Stimulated activated CD4-positive, alpha-beta T cell treated with anti-CD3 and anti-CD28 coated beads, Interleukin-1b, Interleukin-23, amount 100 ng/mL, for 24 hours (primary cell): ENCODE measurements around the gene ASTN2.

Experiments
- DNase-seq, 4 experiments: peaks; one replicate each; pipeline ENCODE4 v3.0.0-alpha.2; 2020; ENCODE audit warnings: low read depth in 4 of 4, low spot score in 1 of 4

ASTN2 gene

DNA sequence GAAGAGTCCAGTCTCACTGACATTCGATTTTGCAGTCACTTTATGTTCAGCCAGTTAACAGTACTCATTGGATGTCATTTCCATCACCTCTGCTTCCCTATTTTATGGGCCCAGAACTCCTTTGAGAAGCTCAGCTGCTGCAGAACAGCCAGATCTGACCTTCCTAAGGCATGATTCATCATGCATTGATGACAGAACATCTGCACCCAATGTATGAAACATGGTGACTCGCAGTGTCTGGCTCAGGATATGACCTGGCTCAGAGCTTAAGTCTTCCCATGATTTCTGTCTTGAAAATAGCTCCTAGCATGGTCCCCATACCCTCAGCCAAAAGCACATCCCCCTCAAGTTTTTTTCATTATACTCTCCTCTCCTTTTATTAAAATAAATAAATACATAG lies 820.3 kb downstream of the ASTN2 start:
- DNase-seq = no peak

DNA sequence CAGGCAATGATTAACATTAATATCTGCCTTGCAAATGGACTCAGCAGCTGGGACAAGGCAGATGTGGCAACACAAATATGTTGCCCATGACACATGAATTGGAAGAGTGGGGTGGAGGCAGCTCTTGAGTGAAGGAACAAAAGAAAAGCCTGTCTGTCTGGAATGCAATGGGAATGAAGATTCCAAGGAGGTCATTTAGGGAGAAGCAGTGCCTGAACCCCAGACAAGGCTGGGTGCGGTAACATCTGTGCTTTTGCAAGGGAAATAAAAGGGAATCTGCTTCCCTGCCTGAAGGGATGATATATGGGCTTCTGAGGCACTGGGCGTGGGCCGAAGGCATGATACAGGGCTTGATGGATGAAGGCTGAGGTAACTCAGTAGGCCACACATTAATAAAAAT lies 821.9 kb downstream of the ASTN2 start:
- no peak for DNase-seq

DNA sequence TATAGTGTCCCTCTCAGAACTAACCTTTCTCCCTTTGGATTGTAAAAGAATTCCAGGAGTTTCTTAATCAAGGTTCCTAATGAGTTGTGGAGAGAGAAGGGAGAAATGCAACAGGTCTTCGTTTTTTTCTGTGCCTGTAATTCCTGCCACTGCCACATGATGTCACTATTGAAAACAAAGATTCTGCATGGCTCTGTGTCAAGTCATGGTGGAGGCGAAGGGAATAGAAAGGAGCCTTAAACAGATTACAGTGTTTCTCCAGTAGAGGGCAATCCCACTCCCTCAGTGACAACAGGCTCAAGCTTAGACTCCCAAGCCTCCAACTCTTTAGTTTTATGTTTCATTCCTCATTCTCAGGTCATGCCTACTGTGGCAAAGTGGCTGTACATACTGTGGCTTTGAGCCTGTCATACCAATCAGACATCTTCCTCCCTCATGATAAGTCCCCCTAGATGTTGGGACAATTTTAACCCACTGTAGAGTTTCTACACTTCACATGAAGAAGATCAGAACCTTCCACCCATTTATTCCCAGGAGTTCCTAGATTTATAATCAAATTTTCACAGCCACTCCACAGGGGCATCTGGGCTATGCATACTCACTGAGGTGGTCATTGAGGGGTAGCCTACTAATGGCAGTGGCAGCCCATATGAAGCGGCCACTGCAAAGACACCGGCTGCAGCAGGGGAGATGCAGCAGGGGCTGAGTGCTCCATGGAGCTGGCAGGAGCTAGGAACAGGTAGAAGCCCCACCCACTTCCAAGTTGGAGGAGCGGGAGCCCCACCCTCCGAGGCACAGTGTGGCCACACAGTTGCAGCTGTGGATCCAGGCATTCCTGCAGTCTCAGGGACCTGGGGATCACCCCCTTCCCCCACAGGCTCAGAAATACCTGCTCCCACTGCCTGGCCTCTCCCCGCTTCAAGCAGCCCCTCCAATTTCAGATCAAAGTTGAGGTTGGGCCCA lies 825.2 kb downstream of the ASTN2 start:
- no peak for DNase-seq

DNA sequence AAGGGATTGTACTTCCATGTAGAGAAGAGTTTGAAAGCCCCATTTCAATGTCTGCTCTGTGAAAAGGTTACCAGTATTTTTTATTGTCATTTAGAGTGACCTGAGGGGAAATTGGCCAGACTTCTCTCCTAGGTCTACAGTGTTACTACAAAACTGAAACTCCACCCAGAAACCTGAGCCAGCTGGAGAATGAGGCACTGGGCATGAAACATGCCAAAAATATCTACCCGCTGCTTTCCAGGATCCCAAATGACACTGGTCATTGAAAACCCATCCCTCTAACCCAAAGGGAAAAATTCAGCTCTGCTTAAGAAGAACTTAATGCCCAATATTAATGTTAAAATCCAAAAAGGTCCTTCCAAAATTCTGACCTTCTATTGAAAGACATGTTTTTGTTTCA lies 826.9 kb downstream of the ASTN2 start:
- no peak for DNase-seq

DNA sequence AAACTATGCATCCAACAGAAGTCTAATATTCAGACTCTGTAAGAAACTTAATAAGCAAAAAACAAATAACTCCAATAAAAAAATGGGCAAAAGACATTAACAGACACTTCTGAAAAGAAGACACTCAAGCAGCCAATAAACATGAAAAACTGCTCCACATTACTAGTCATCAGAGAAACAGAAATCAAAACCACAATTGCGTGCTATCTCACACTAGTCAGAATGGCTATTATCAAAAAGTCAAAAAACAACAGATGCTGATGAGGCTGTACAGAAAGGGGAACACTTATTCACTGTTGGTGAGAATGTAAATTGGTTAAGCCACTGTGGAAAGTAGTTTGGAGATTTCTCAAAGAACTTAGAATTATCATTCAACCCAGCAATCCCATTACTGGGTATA lies 829.0 kb downstream of the ASTN2 start:
- DNase-seq = no peak

DNA sequence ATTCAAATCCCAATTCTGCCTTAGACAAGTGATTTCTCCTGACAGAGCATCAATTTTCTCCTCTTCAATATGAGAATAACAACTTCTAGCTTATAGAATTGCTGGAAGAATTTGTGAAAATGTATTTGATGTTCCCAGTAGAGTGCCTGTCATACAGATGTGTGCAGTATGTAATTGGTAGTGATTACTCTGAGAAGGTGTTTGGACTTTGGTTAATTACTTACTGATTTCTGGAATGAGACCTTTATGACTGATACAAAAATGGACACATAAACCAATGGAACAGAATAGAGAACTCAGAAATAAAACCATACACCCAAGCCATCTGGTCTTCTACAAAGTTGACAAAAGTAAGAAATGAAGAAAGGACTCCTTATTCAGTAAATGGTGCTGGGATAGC lies 829.7 kb downstream of the ASTN2 start:
- DNase-seq = no peak

DNA sequence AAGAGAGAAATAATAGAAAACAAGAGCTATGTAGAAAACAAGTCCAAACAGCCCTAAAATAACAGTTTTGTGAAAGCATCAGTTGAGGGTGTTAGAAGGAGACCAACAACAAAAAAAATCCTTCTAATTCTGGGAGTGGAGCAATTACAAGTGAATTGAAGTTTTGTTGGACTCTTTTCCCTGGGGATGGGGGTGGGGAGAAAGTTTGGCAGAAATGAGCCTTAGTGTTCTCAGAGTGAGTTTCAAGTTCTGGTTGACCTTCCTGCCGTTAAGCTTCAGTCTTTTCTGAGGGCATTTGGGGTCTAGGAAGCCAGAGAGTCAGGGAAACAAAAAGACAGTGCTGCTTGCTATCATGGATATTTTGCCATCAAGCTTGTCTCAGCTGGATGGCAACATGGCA lies 834.0 kb downstream of the ASTN2 start:
- no peak for DNase-seq

DNA sequence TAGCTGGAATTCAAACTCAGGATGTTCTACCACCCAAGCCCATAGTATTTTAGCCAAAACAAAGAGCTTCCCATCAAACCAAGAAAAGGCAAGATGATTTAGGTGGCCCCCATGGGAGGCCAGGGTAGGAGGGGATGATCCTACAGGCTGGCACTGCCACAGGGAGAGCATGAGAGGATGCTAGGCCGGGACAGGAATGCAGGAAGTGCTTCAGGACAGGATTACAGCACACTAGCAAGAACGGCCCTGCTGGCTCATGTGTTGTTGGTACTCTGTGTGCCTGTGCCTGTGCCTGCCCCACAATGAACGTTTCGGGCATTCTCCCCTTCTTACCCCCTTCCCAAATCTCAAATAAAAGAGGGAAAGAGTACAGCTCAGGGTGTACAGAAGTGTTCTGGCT lies 838.5 kb downstream of the ASTN2 start:
- DNase-seq = no peak

DNA sequence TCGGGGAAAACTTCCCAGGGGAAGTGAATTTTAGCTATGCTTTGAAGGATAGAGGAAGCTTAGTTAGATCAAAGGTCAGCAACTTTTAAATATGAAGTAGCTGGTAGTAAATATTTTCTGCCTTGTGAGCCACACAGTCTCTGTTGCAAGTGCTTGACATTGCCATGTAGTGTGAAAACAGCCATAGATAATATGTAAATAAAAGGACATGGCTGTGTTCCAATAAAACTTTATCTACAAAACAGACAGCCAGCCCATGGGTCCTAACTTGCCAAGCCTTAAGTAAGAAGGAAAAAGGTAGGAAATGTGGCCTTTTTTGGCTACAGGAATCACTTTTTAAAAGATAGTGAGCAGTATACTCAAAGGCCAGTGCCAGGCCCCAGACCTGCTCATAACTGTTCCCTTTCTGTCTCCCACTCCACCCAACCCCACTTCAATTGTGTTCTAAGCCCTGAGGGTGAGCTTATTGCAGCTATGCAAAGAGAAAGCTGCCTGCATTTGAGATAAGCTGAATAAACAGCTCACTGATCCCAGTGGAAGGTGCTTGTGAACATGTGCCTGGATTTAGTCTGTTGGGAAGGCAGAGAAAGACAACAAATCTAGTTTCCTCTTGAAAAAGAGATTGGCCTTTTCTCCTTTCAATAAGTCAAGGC lies 840.7 kb downstream of the ASTN2 start:
- DNase-seq = no peak

DNA sequence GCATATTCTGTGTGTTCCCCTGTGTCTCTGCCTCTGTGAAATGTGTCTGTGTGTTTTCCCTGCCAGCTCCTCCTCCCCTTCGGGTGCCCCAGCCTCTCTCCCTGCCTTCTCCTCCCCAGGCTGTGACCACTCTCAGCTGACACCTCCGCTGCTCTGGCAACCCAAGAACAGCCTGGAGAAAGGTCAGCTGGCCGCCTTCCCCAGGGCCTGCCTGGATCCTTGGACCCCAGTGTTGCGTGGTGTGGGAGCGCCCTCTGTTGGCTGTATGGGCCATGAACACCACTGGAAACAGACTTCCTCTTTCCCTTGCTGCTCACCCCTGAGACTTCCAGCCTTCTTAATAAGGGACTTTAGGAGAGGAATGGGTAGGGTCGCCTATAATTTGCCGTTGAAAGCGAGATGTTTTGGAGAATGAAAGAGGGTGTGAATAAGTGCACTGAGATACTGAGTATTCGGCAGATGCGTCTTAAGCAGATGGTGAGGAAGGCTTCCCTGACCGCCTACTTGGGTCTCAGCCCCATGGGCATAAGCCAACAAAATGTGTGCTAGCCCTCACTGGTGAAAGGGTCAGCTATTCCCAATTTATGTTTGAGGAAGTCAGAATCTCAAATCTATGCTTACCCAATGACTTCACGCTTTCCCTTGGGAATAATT lies 842.6 kb downstream of the ASTN2 start:
- DNase-seq = peak in 1 of 4 experiments; percentile 14

DNA sequence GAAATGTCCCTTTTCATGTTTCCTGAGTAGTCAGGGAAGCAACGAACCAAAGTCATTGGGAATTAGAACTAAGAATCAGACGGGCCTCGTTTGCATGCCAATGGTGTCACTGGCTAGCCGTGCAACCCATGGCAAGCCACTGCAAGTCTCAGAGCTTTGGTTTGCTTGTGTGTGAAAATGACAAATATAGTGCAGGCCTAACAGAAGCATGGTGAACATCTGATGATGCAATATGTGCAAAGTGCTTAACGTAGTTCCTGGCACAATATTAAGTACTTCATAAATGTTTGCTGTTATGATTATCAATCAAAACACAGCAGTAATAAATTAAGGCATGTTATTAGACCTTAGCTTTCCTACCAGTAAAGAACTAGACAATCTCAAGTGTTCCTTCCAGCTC lies 845.7 kb downstream of the ASTN2 start:
- no peak for DNase-seq

DNA sequence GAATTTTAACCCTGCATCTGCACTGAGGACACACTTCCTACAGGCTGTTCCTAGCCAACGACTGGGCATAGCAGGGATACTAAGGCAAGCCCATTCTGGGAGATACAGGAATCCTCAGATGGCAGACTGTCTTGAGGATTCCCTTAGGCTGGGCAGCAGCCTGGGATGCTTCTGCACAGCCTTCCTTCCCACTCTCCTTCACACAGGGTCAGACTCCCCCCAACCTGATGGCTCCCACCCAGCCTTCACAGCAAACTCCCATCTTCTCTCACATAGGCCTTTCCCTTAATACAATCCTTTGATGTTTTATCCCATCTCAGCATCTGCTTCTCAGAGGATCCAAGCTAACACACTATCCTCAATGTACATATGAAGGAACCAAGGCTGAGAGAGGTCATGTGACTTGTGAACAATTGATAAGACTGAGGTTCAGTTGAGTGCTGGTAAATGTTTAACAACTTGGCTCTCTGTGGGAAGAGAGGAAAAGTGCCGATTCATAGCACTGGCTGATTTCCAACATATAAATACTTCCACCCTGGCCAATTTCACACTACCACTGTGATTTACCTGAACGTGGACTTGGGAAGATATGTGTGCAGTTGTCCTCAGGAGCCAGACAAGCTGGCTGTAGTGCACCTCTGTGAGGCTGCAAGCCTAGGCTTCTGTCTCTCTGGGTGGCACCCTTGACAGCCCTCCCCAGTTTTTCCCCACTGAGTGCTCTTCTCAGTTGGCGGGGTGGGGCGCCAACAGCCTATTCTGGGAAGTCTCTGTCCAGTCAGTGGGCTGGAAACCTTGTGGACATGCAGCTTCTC lies 848.0 kb downstream of the ASTN2 start:
- no peak for DNase-seq

DNA sequence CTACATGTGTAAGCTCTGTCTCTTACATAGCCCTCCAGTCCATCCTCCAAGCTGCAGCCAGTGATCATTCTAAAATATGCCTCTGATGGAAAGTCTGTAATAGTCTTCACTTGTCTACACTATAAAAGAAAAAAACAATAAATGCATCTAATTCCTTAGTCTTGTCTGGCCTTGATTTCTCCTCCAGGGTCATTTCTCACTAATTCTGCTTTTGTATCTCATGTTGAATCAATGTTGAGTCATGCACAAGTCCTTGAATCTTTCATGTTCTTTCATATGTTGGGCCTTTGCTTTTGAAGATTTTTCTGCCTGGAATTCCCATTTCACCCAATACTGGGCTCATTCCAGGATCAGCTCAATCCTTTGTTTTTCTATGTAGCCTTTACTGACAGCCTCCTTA lies 848.9 kb downstream of the ASTN2 start:
- DNase-seq = no peak

DNA sequence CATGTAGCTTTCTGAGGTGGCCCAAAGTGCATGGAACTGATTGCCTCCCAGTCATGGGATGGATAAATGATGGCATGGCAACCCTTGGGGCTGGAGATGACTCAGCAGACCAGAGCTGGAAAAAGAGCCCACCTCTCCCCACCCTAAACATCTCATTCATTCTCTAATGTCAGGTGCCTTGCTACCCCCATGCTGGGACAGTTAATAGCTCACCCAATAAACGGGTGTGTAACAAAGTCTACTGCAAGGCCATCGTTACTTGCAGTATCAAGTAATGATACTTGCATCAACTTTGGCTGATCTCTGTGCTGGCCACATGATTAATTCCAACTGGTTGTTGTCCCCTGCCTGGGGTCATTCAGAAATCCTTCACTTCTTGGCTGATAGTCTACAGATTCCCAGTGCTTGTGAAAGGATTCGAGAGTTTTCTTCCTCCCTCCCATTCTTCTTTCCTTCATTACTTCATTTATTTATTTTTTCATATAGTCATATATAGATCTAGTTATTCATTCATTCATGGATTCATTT lies 850.5 kb downstream of the ASTN2 start:
- DNase-seq = no peak

DNA sequence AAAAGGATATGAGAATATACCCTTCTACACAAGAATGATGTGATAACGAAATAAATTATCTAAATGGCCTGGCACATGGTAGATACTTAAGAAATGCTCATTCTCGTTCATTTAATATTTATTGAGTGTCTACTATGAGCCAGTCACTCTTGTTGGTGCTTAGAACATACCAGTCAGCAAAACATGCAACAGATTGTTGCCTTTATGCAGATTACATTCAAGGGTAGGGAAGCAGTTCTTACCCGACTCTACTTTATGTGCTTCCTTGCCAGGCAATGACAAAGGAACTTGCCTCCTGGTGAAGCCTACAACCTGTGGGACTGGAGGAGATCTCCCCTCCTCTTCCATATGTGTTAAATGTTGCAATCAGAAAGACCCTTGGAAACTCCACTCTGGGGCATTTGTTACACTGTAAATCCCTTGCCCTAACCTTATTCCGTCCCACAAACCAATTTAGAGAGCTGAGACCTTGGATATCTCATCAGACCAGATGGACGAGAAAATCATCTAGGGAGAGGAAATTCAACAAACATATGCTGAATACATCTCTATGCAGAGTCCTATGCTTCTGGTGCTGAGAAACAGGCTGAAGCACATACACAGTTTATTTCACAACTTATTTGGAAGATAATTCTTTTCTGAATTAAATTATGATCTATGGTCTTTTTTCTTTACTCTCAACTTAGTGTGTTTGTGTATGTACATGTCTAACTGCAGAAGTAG lies 855.9 kb downstream of the ASTN2 start:
- no peak for DNase-seq

DNA sequence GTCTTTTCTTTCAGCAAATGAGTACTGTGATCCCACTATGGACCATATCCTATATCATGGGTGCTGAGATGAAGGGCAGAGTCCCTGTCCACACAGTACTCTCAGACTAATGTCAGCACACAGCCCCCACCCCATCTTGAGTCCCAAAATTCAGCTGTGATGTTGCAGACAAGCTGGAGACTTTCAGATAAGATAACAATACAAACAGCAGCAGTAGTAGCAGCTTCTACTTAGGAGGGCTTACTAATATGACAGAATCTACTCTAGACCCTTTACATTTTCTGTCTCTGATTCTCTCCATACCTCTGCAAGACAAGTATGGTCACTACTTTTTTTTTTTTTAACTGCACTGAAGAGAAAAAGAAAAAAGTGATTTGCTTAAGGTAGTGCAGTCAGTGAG lies 856.8 kb downstream of the ASTN2 start:
- no peak for DNase-seq

DNA sequence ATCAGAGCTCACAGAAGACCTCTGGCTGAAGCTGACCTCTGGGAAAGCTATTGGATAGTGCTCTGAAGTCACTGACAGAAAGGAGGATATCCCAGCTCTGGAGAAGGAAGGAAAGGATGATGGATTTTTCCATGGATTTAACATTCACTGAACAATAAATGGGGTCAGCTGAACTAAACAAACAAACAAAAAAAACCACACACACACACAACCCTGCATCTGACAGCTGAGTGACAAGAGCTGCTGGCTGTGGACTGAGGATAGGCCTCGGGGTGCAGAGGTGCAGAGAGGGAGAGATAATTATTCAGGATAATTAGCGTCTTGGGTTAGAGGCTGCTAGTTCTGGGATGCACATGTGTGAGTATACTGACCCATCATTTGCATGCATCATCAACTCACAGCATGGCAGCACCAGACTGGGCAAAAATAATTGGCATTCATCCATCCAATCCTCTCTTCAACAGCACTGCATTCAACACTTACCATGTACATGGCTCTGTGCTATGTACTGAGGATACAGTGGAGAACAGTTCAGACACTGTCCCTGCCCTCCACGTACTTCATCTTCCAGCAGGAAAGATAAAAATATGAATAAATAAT lies 859.2 kb downstream of the ASTN2 start:
- DNase-seq = no peak

DNA sequence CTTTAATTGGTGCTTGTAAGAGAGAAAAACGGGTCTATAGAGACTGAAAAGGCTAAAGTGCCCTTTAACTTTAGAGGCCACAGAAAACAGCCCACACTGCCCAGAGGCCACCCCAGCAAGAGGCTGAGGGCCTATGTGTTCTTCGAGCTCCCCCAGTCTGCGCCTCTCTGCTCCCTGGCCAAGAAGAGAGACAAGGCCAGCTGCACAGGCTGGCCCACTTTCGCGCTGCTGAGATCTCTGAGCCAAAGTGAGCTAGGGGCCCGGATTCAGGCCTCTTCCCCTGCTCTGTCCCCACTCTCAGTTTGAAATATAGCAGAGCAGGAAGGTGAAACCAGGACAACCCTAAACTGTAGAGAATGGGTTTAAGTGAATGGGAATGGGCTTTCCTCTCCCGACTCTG lies 859.7 kb downstream of the ASTN2 start:
- DNase-seq = no peak

DNA sequence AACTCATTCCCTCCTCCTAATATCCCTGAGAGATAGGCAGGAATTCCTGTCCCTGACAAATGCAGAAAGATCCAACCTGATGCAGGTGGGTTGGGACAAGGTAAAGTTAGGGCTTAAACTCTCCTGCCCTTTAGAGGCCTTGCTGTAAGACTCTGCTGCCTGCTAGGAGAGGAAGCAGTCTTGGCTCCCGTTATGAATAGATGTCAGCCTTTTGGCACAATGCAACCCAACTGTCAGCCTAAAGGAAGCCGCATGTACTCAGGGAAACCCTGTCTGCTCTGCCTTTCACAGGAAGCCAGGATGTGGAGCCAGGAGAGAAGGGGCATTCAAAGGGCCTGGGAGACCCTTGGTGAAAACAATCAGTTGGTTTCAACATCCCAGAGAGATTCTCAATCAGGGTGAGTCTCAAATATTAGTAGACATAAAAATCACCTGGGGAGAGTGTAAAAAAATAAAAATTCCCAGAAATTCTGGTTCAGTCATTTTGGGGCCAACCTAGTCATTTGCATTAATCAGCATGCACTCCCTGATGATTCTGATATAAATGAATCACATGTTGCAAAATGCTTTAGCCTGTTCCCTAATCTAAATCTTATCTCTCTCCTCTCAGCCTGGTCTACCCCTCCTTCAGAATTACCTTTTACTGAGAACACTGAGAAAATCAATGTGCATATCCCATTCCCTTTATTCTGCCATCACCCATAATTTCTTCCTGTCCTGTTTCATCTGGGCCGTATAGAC lies 864.0 kb downstream of the ASTN2 start:
- no peak for DNase-seq
